Gastroesophageal sphincter (tissue), 3 donors: Measurements from ENCODE around the gene CDKN1B.

Experiments
- CTCF ChIP-seq, 4 experiments: fragments of 200-600 bp in 2 of 4; fragments of 450-650 bp in 2 of 4; sonication (generic) in 1 of 4; IDR thresholded peaks; one replicate each; pipeline ENCODE4 v1.5.1; 2017 to 2019; ENCODE audit warnings: antibody characterized with exemption in 4 of 4, mild to moderate bottlenecking in 2 of 4, moderate library complexity in 2 of 4
- EP300 ChIP-seq: sonication (generic); formaldehyde crosslinking; IDR thresholded peaks from one replicate; pipeline ENCODE4 v1.6.1; 2017; ENCODE audit warnings: antibody characterized with exemption, mild to moderate bottlenecking
- POLR2A ChIP-seq, 2 donors: fragments of 450-650 bp; IDR thresholded peaks; one replicate each; pipeline ENCODE4 v1.6.1; 2017; ENCODE audit warnings: antibody characterized with exemption in 2 of 2, mild to moderate bottlenecking in 2 of 2, moderate library complexity in 1 of 2
- POLR2AphosphoS5 ChIP-seq: sonication (generic); formaldehyde crosslinking; IDR thresholded peaks from one replicate; pipeline ENCODE4 v1.6.1; 2017; ENCODE audit warnings: antibody characterized with exemption

DNA sequence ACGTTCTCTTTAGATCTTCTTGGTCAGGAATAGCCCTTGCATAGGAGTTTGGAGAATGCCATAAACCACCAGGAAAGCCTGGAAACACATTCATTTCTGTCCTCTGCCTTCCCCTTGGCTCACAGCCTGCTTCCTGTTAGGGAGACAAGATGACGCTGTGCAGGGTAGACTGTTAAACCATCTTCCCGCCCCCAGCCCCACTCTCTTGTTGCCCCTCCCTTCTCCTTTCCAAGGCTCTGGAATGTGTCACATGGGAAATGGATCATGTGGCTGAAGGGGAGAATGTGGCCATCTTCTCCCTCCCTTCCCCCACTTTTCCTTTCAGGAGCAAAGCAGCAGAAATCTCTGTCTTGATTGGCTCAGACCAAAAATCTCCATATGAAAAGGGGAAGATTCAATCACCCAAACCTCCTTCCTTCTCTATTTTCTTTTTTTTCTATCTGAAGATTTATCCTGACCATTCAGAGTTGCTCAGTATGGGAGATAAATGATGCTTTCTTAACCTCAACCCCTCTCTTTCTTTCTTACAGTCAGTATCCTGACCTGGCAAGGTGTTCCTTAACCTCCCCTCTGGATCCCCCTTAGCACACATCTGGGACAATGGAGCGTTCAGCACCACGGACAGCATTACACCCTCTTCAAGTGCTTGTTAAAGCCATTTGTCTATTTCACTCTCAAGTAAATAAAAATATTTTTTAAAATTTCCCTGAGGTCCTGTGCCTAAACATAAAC, 32.6 kb upstream of the CDKN1B start:
- TF ChIP-seq CTCF (IDR thresholded peaks at IDR 0.05) (no peak), POLR2A (IDR thresholded peaks at IDR 0.05) (no peak), EP300 (no peak), POLR2AphosphoS5 (no peak)
